C4-2B (cell line): ENCODE data around the gene GIMAP8.

Experiments
- H3K27ac ChIP-seq: fragments of 450-650 bp; 2 replicates; pipeline ENCODE4 v1.5.1; 2017
- CTCF ChIP-seq: fragments of 450-650 bp; conservative IDR thresholded peaks from 2 replicates; pipeline ENCODE4 v1.5.1; 2017; ENCODE audit warnings: mild to moderate bottlenecking
- ZFX ChIP-seq: fragments of 450-650 bp; IDR thresholded peaks from 2 replicates; pipeline ENCODE4 v1.6.1; 2017

Gene GIMAP8

GRCh38 chr7:150431839-150432658, 18.4 kb upstream of the GIMAP8 start:
- TF ChIP-seq ZFX, result no peak
- no peak for TF ChIP-seq CTCF
- no peak overlapping the region for H3K27ac ChIP-seq

GRCh38 chr7:150432915-150433892, 17.2 kb upstream of the GIMAP8 start:
- H3K27ac ChIP-seq, result no peak overlapping the region
- TF ChIP-seq CTCF (no peak), ZFX (no peak)

- TF ChIP-seq ZFX, result no peak
- no peak for TF ChIP-seq CTCF
- no peak overlapping the region for H3K27ac ChIP-seq
These were observed 16.2 kb upstream of the GIMAP8 start for GRCh38 chr7:150434240-150434639.

GRCh38 chr7:150435047-150435389, 15.4 kb upstream of the GIMAP8 start:
- TF ChIP-seq ZFX (no peak), CTCF (no peak)
- H3K27ac ChIP-seq, result no peak overlapping the region

GRCh38 chr7:150435390-150436073, 14.9 kb upstream of the GIMAP8 start:
- TF ChIP-seq CTCF (no peak), ZFX (no peak)
- H3K27ac ChIP-seq, result no peak overlapping the region

GRCh38 chr7:150439967-150440366, 10.5 kb upstream of the GIMAP8 start:
- TF ChIP-seq ZFX (no peak), CTCF (no peak)
- no peak overlapping the region for H3K27ac ChIP-seq
